Measurements from ENCODE around the gene IWS1. TPM values are rescaled to one million over a fixed set of nuclear protein-coding genes. Genes with fewer than 3 reads are reported as not detected.

IWS1 gene
- polyA plus RNA-seq (2013), result 33.5 TPM

- no peaks in the 10 kb centered on the region for H3K27me3 ChIP-seq (replicated peaks in 2 of 5; ENCODE audit: control insufficient read depth in 4 of 5, insufficient read depth in 5 of 5, low read length in 4 of 5)
- peaks cover 11 to 21% (median 19%) of the 10 kb centered on the region in 4 experiments for H3K4me1 ChIP-seq (ENCODE audit: control extremely low read depth in 1 of 4, control insufficient read depth in 4 of 4, insufficient read depth in 4 of 4, low read length in 3 of 4)
- peak; percentile 97 for DNase-seq
- H3K36me3 ChIP-seq (ENCODE audit: control insufficient read depth in 4 of 4, insufficient read depth in 4 of 4, low read length in 3 of 4), result peaks cover 4 to 25% (median 17%) of the 10 kb centered on the region in 4 experiments
- 0% methylated on average over 69 of the region's 70 CpGs for WGBS (ENCODE audit: insufficient coverage)
- peak within 1 kb of the TSS; percentile 87 to 97 for H3K27ac ChIP-seq (ENCODE audit: insufficient read depth in 1 of 2, low read depth in 1 of 2, low read length in 2 of 2, poor library complexity in 1 of 2, severe bottlenecking in 2 of 2)
- H3K4me3 ChIP-seq (ENCODE audit: control insufficient read depth in 1 of 7, extremely low read depth in 1 of 7, insufficient read depth in 4 of 7, low read depth in 2 of 7, low read length in 6 of 7), result peak within 1 kb of the TSS; percentile 80 to 97 (median 92)
- CTCF ChIA-PET, result interaction anchor here (0.9 to 1.6 kb wide), 2 partner anchors 18 to 110 kb away, joined by 3 to 5 read pairs; no protein-coding TSS in a partner anchor
- H3K9me3 ChIP-seq (ENCODE audit: control extremely low read depth in 1 of 5, control insufficient read depth in 4 of 5, insufficient read depth in 2 of 5, low read depth in 1 of 5, low read length in 4 of 5), result peaks cover 0 to 5% (median 0%) of the 10 kb centered on the region in 5 experiments
- POLR2A ChIA-PET, result interaction anchor here (0.6 kb wide), 1 partner anchor 430 kb away, joined by 3 read pairs; no protein-coding TSS in a partner anchor
Measured at GRCh38 chr2:127526132-127527000, at the start of gene IWS1. TSS of gene IWS1 (minus strand) at chr2:127526489. CDS start at chr2:127526208, 281 bp downstream.

GRCh38 chr2:127575941-127576432 is 49.7 kb upstream of the IWS1 start:
- Histone ChIP-seq H3K27me3 (replicated peaks in 2 of 5; ENCODE audit: control insufficient read depth in 4 of 5, insufficient read depth in 5 of 5, low read length in 4 of 5) (no peaks in the 10 kb centered on the region), H3K36me3 (ENCODE audit: control insufficient read depth in 4 of 4, insufficient read depth in 4 of 4, low read length in 3 of 4) (no peaks in the 10 kb centered on the region), H3K4me3 (ENCODE audit: control insufficient read depth in 1 of 7, extremely low read depth in 1 of 7, insufficient read depth in 4 of 7, low read depth in 2 of 7, low read length in 6 of 7) (peak overlapping the region in 1 of 7 experiments; percentile 7), H3K9me3 (ENCODE audit: control extremely low read depth in 1 of 5, control insufficient read depth in 4 of 5, insufficient read depth in 2 of 5, low read depth in 1 of 5, low read length in 4 of 5) (no peaks in the 10 kb centered on the region), H3K4me1 (ENCODE audit: control extremely low read depth in 1 of 4, control insufficient read depth in 4 of 4, insufficient read depth in 4 of 4, low read length in 3 of 4) (peaks cover 0 to 28% (median 14%) of the 10 kb centered on the region in 4 experiments), H3K27ac (ENCODE audit: insufficient read depth in 1 of 2, low read depth in 1 of 2, low read length in 2 of 2, poor library complexity in 1 of 2, severe bottlenecking in 2 of 2) (no peak overlapping the region)
- 91% methylated on average over 8 of the region's 11 CpGs for WGBS (ENCODE audit: insufficient coverage)
- CTCF ChIA-PET, result no interaction called here
- POLR2A ChIA-PET, result no interaction called here
- DNase-seq, result no peak

- Histone ChIP-seq H3K36me3 (ENCODE audit: control insufficient read depth in 4 of 4, insufficient read depth in 4 of 4, low read length in 3 of 4) (no peaks in the 10 kb centered on the region), H3K27me3 (replicated peaks in 2 of 5; ENCODE audit: control insufficient read depth in 4 of 5, insufficient read depth in 5 of 5, low read length in 4 of 5) (no peaks in the 10 kb centered on the region), H3K27ac (ENCODE audit: insufficient read depth in 1 of 2, low read depth in 1 of 2, low read length in 2 of 2, poor library complexity in 1 of 2, severe bottlenecking in 2 of 2) (no peak overlapping the region), H3K4me3 (ENCODE audit: control insufficient read depth in 1 of 7, extremely low read depth in 1 of 7, insufficient read depth in 4 of 7, low read depth in 2 of 7, low read length in 6 of 7) (peak overlapping the region in 1 of 7 experiments; percentile 7), H3K9me3 (ENCODE audit: control extremely low read depth in 1 of 5, control insufficient read depth in 4 of 5, insufficient read depth in 2 of 5, low read depth in 1 of 5, low read length in 4 of 5) (no peaks in the 10 kb centered on the region), H3K4me1 (ENCODE audit: control extremely low read depth in 1 of 4, control insufficient read depth in 4 of 4, insufficient read depth in 4 of 4, low read length in 3 of 4) (peaks cover 0 to 26% (median 14%) of the 10 kb centered on the region in 4 experiments)
- ChIA-PET CTCF (interaction anchor here (0.8 to 1.2 kb wide), 3 partner anchors 16 to 47 kb away, joined by 3 to 4 read pairs (median 3); no protein-coding TSS in a partner anchor), POLR2A (no interaction called here)
- peak; percentile 14 to 74 (median 67) for DNase-seq
- no CpG with 5 or more reads among the region's 4 CpGs for WGBS (ENCODE audit: insufficient coverage)
Measured at GRCh38 chr2:127575185-127575765, 49.0 kb upstream of the IWS1 start.

GRCh38 chr2:127574656-127575055 is 48.4 kb upstream of the IWS1 start:
- POLR2A ChIA-PET, result no interaction called here
- no peaks in the 10 kb centered on the region for H3K36me3 ChIP-seq (ENCODE audit: control insufficient read depth in 4 of 4, insufficient read depth in 4 of 4, low read length in 3 of 4)
- H3K9me3 ChIP-seq (ENCODE audit: control extremely low read depth in 1 of 5, control insufficient read depth in 4 of 5, insufficient read depth in 2 of 5, low read depth in 1 of 5, low read length in 4 of 5), result no peaks in the 10 kb centered on the region
- H3K4me1 ChIP-seq (ENCODE audit: control extremely low read depth in 1 of 4, control insufficient read depth in 4 of 4, insufficient read depth in 4 of 4, low read length in 3 of 4), result peaks cover 0 to 24% (median 14%) of the 10 kb centered on the region in 4 experiments
- H3K27me3 ChIP-seq (replicated peaks in 2 of 5; ENCODE audit: control insufficient read depth in 4 of 5, insufficient read depth in 5 of 5, low read length in 4 of 5), result no peaks in the 10 kb centered on the region
- 89% methylated on average over 3 of the region's 3 CpGs for WGBS (ENCODE audit: insufficient coverage)
- DNase-seq, result no peak
- H3K4me3 ChIP-seq (ENCODE audit: control insufficient read depth in 1 of 7, extremely low read depth in 1 of 7, insufficient read depth in 4 of 7, low read depth in 2 of 7, low read length in 6 of 7), result no peak overlapping the region
- CTCF ChIA-PET, result interaction anchor here (0.8 to 1.2 kb wide), 3 partner anchors 17 to 46 kb away, joined by 3 to 4 read pairs (median 3); no protein-coding TSS in a partner anchor
- H3K27ac ChIP-seq (ENCODE audit: insufficient read depth in 1 of 2, low read depth in 1 of 2, low read length in 2 of 2, poor library complexity in 1 of 2, severe bottlenecking in 2 of 2), result no peak overlapping the region

- ChIA-PET POLR2A (no interaction called here), CTCF (no interaction called here)
- no peak overlapping the region for H3K4me3 ChIP-seq (ENCODE audit: control insufficient read depth in 1 of 7, extremely low read depth in 1 of 7, insufficient read depth in 4 of 7, low read depth in 2 of 7, low read length in 6 of 7)
- H3K4me1 ChIP-seq (ENCODE audit: control extremely low read depth in 1 of 4, control insufficient read depth in 4 of 4, insufficient read depth in 4 of 4, low read length in 3 of 4), result peaks cover 0 to 24% (median 14%) of the 10 kb centered on the region in 4 experiments
- DNase-seq, result no peak
- no peak overlapping the region for H3K27ac ChIP-seq (ENCODE audit: insufficient read depth in 1 of 2, low read depth in 1 of 2, low read length in 2 of 2, poor library complexity in 1 of 2, severe bottlenecking in 2 of 2)
- 97% methylated on average over 12 of the region's 17 CpGs for WGBS (ENCODE audit: insufficient coverage)
- H3K27me3 ChIP-seq (replicated peaks in 2 of 5; ENCODE audit: control insufficient read depth in 4 of 5, insufficient read depth in 5 of 5, low read length in 4 of 5), result no peaks in the 10 kb centered on the region
- no peaks in the 10 kb centered on the region for H3K36me3 ChIP-seq (ENCODE audit: control insufficient read depth in 4 of 4, insufficient read depth in 4 of 4, low read length in 3 of 4)
- no peaks in the 10 kb centered on the region for H3K9me3 ChIP-seq (ENCODE audit: control extremely low read depth in 1 of 5, control insufficient read depth in 4 of 5, insufficient read depth in 2 of 5, low read depth in 1 of 5, low read length in 4 of 5)
Measured at GRCh38 chr2:127573771-127574170, 47.5 kb upstream of the IWS1 start.

- peaks cover 0 to 24% (median 14%) of the 10 kb centered on the region in 4 experiments for H3K4me1 ChIP-seq (ENCODE audit: control extremely low read depth in 1 of 4, control insufficient read depth in 4 of 4, insufficient read depth in 4 of 4, low read length in 3 of 4)
- 94% methylated on average over 6 of the region's 6 CpGs for WGBS (ENCODE audit: insufficient coverage)
- CTCF ChIA-PET, result no interaction called here
- no peaks in the 10 kb centered on the region for H3K36me3 ChIP-seq (ENCODE audit: control insufficient read depth in 4 of 4, insufficient read depth in 4 of 4, low read length in 3 of 4)
- H3K27ac ChIP-seq (ENCODE audit: insufficient read depth in 1 of 2, low read depth in 1 of 2, low read length in 2 of 2, poor library complexity in 1 of 2, severe bottlenecking in 2 of 2), result no peak overlapping the region
- no peaks in the 10 kb centered on the region for H3K27me3 ChIP-seq (replicated peaks in 2 of 5; ENCODE audit: control insufficient read depth in 4 of 5, insufficient read depth in 5 of 5, low read length in 4 of 5)
- H3K9me3 ChIP-seq (ENCODE audit: control extremely low read depth in 1 of 5, control insufficient read depth in 4 of 5, insufficient read depth in 2 of 5, low read depth in 1 of 5, low read length in 4 of 5), result no peaks in the 10 kb centered on the region
- H3K4me3 ChIP-seq (ENCODE audit: control insufficient read depth in 1 of 7, extremely low read depth in 1 of 7, insufficient read depth in 4 of 7, low read depth in 2 of 7, low read length in 6 of 7), result no peak overlapping the region
- POLR2A ChIA-PET, result no interaction called here
- no peak for DNase-seq
Measured at GRCh38 chr2:127573298-127573697, 47.0 kb upstream of the IWS1 start.

Measured in common myeloid progenitor, CD34-positive (primary cell).